Mucosa of descending colon (tissue), 3 donors: ENCODE results near the gene MMP28. TPM values are rescaled to one million over a fixed set of nuclear protein-coding genes. Genes with fewer than 3 reads are reported as not detected.

Experiments used
- ATAC-seq: fragments of 200-7000 bp; cut with Tn5 transposase; one replicate; pipeline ENCODE4 v1.9.1; 2020; ENCODE audit warnings: mild to moderate bottlenecking, moderate library complexity
- DNase-seq, 3 donors: peaks; one replicate each; pipeline ENCODE4 v3.0.0-alpha.2; 2020
- H3K36me3 ChIP-seq: fragments of 200-600 bp; one replicate; pipeline ENCODE4 v1.8.0; 2021; ENCODE audit warnings: low read depth, mild to moderate bottlenecking
- H3K4me1 ChIP-seq: fragments of 200-600 bp; one replicate; pipeline ENCODE4 v1.8.0; 2021; ENCODE audit warnings: low read depth, mild to moderate bottlenecking
- H3K4me3 ChIP-seq: fragments of 200-600 bp; one replicate; pipeline ENCODE4 v1.8.0; 2021; ENCODE audit warnings: mild to moderate bottlenecking
- H3K9me3 ChIP-seq: fragments of 200-600 bp; one replicate; pipeline ENCODE4 v1.8.0; 2021; ENCODE audit warnings: mild to moderate bottlenecking
- intact Hi-C, 2 donors: fragments of 100-400 bp; cut with DNase I in 1 of 2; cut with micrococcal nuclease in 1 of 2; formaldehyde crosslinking; loops; one replicate each; pipeline versions ENCODE4 v1.11.0 to v1.11.1; 2022; cut with DNase I, micrococcal nuclease
- total RNA-seq, 3 donors: library from RNA; stranded (reverse); fragmentation: NEBNext Ultra II Directional in 2 of 3; extraction: Animal tissue kit (Norgen Biotek cat#: 25700) in 2 of 3; gene quantifications; one replicate each; pipeline versions ENCODE4 v1.2.1 to v1.2.4, GENCODE V29; 2021 to 2023
- TF ChIP-seq, protein P1 (sequence below): fragments of 200-600 bp; IDR thresholded peaks from one replicate; pipeline ENCODE4 v1.8.0; 2022; ENCODE audit warnings: antibody characterized with exemption, mild to moderate bottlenecking
- donor health status: DM: no; HTN: no; CAD: no; lungs with moderate emphysema.
- donor health status: DM: no; HTN: no; CAD: no.
- donor health status: DM: no; HTN: yes; CAD: no.

MMP28 gene
- total RNA-seq, 3 donors from 2014 or later = 31.0 to 82.4 (median 43.7) TPM

DNA sequence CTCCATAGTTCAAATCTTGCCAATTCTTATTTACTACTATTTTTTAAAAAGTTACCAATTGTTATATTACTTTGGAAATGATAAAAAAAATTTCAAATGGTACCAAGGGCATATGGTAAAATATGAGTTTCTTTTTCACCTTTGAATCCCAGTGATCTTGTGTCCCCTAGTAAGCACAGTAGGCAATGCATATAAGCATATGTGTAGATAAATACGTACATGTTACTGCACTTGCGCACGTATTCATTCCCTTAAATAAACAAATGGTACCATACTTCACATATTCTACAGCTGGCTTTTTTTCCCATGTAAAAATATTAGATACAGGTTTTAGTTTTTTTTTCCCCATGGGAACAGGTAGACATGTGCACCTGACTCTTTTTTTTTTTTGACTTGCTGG, 45.7 kb upstream of the MMP28 start:
- Histone ChIP-seq H3K36me3 (peaks cover 20% of the 10 kb centered on the region), H3K9me3 (no peaks in the 10 kb centered on the region), H3K4me3 (no peak overlapping the region), H3K4me1 (no peaks in the 10 kb centered on the region)
- ATAC-seq = no peak
- TF ChIP-seq, protein P1, sequence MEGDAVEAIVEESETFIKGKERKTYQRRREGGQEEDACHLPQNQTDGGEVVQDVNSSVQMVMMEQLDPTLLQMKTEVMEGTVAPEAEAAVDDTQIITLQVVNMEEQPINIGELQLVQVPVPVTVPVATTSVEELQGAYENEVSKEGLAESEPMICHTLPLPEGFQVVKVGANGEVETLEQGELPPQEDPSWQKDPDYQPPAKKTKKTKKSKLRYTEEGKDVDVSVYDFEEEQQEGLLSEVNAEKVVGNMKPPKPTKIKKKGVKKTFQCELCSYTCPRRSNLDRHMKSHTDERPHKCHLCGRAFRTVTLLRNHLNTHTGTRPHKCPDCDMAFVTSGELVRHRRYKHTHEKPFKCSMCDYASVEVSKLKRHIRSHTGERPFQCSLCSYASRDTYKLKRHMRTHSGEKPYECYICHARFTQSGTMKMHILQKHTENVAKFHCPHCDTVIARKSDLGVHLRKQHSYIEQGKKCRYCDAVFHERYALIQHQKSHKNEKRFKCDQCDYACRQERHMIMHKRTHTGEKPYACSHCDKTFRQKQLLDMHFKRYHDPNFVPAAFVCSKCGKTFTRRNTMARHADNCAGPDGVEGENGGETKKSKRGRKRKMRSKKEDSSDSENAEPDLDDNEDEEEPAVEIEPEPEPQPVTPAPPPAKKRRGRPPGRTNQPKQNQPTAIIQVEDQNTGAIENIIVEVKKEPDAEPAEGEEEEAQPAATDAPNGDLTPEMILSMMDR = no peak
- no peak for DNase-seq
- intact Hi-C loops = no loop called here

DNA sequence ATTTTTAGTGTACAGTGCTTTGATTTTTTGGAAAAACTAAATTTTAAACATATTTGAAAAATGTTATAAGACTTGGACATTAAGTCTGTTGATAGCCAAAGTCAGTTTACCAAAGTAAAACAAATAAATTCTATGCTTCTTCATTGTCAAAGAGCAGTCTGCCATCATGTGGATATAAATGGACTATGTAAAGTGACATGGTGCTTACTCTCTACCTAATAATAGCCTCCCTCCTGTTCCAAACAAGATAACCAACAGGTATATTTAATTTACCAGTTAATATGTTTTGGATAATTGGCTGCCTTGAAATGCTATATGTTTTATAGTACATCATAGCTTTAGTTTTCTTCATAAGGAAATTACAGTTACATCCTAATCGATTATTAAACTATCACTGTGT, 29.8 kb upstream of the MMP28 start:
- TF ChIP-seq, protein P1 = no peak
- Histone ChIP-seq H3K4me1 (no peaks in the 10 kb centered on the region), H3K36me3 (peaks cover 4% of the 10 kb centered on the region), H3K9me3 (no peaks in the 10 kb centered on the region), H3K4me3 (no peak overlapping the region)
- no peak for ATAC-seq
- intact Hi-C loops = no loop called here
- DNase-seq = no peak

DNA sequence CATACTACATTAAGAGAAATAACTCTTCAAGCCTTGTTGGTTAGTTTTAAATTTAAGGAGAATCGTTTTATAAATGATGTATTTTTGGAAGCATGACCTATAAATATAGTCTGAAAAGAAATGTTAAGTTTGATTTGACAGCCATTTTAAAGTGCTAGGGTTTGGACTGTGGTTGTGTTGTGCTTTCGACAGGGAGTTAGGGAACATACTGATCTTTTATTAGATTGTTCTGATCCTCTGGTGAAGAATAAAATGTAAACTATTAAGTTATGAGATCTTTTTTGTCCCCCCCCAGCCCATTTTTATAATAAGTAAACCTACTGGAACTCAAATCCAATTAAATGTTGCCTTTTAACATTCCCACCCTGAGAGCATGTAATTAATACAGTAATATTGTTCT, 25.9 kb upstream of the MMP28 start:
- no peak overlapping the region for H3K4me3 ChIP-seq
- TF ChIP-seq, protein P1 = no peak
- H3K36me3 ChIP-seq = peaks cover 6% of the 10 kb centered on the region
- no peaks in the 10 kb centered on the region for H3K9me3 ChIP-seq
- no peaks in the 10 kb centered on the region for H3K4me1 ChIP-seq
- DNase-seq (no peak), ATAC-seq (no peak)
- intact Hi-C loops = no loop called here

DNA sequence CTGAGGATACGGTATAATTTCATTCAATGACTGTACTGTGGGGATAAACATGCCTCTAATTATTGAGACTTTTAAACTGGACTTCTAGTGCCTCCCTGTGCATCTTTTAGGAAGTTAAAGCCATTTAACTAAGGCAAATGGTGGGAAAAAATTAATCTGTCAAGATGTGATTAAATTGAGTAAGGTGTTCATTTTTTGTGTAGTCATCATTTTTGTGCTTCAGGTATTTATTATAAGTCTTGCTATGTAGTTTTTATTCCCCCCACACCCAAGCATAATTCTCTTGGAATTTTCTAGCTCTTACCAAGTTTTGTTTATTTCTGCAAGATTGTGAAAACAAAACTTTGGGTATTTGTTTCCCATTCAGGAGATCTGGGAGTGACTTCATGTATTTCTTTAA, 24.0 kb upstream of the MMP28 start:
- intact Hi-C loops = no loop called here
- Histone ChIP-seq H3K36me3 (peaks cover 6% of the 10 kb centered on the region), H3K4me3 (no peak overlapping the region), H3K9me3 (no peaks in the 10 kb centered on the region), H3K4me1 (no peaks in the 10 kb centered on the region)
- TF ChIP-seq, protein P1 = no peak
- ATAC-seq (no peak), DNase-seq (no peak)

DNA sequence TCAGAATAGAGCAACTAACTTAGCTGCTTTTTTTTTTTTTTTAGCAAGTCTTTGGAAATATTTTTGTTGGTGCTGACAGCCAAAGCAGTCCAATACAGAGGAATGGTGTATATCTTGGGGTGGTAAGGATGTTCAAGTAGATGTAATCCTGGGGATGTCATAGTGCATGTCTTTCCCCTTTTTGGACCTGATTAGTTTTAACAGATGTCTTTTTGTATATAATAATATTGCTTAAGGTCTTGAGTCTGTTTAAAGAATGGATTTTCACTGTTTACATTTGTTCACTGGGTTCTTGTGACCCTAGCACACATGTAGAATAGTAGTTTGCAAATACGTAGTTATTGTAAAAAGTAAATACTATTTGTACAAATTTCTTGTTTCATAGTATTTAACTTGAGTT, 21.8 kb upstream of the MMP28 start:
- H3K4me3 ChIP-seq = no peak overlapping the region
- TF ChIP-seq, protein P1 = no peak
- H3K36me3 ChIP-seq = peaks cover 6% of the 10 kb centered on the region
- no peaks in the 10 kb centered on the region for H3K9me3 ChIP-seq
- intact Hi-C loops = no loop called here
- H3K4me1 ChIP-seq = no peaks in the 10 kb centered on the region
- ATAC-seq = no peak
- no peak for DNase-seq

DNA sequence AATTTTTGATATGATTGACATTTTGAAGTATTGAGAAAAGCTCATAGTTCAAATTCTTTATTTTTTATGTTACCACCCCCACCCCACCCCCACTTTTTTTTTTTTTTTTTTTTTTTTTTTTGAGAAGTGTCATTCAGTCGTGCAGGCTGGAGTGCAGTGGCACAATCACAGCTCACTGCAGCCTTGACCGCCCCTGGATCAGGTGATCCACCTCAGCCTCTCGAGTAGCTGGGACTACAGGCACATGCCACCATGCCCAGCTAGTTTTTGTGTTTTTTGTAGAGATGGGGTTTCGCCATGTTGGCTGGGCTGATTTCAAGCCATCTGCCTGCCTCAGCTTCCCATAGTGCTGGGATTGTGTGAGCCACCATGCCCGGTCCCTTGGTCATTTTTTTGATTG, 21.3 kb upstream of the MMP28 start:
- no peak overlapping the region for H3K4me3 ChIP-seq
- ATAC-seq (no peak), DNase-seq (no peak)
- H3K4me1 ChIP-seq = no peaks in the 10 kb centered on the region
- TF ChIP-seq, protein P1 = no peak
- intact Hi-C loops = no loop called here
- no peaks in the 10 kb centered on the region for H3K9me3 ChIP-seq
- H3K36me3 ChIP-seq = peaks cover 6% of the 10 kb centered on the region
